Adrenal gland (tissue), 12 donors: Measurements from ENCODE around the gene TRIM68. TPM values are rescaled to one million over a fixed set of nuclear protein-coding genes. Genes with fewer than 3 reads are reported as not detected.

Experiments
- DNase-seq, 7 donors: peaks; one replicate each; pipeline ENCODE4 v3.0.0-alpha.2; 2019 to 2020
- H3K27ac ChIP-seq, 5 donors: fragments of 200-600 bp; sonication (generic) in 4 of 5; 1 replicate in 3 of 5; 2 replicates in 2 of 5; pipeline versions ENCODE4 v1.5.1 to v1.8.0; 2016 to 2020; ENCODE audit warnings: mild to moderate bottlenecking in 1 of 5
- H3K27me3 ChIP-seq: fragments of 200-600 bp; 2 replicates; pipeline ENCODE4 v1.8.0; 2021
- H3K36me3 ChIP-seq, 2 donors: fragments of 200-600 bp; replicated peaks in 1 of 2; 1 replicate in 1 of 2; 2 replicates in 1 of 2; pipeline versions ENCODE4 v1.5.1 to v1.8.0; 2018 to 2022
- H3K4me1 ChIP-seq, 2 donors: fragments of 200-600 bp; replicated peaks in 1 of 2; 1 replicate in 1 of 2; 2 replicates in 1 of 2; pipeline versions ENCODE4 v1.5.1 to v1.8.0; 2018 to 2021
- H3K4me3 ChIP-seq, 4 donors: fragments of 200-600 bp; sonication (generic) in 3 of 4; one replicate each; pipeline ENCODE4 v1.5.1; 2016 to 2018
- H3K9me3 ChIP-seq, 3 donors: fragments of 200-600 bp; sonication (generic) in 1 of 3; replicated peaks in 1 of 3; 1 replicate in 2 of 3; 2 replicates in 1 of 3; pipeline versions ENCODE4 v1.5.1 to v1.8.0; 2016 to 2021
- CTCF ChIP-seq, 6 experiments: fragments of 450-650 bp in 4 of 6; fragments of 200-600 bp in 2 of 6; sonication (generic) in 1 of 6; IDR thresholded peaks; 1 replicate in 5 of 6; 2 replicates in 1 of 6; pipeline versions ENCODE4 v1.5.1 to v1.8.0; 2016 to 2021; ENCODE audit warnings: antibody characterized with exemption in 6 of 6, mild to moderate bottlenecking in 2 of 6, moderate library complexity in 1 of 6
- POLR2A ChIP-seq, 2 donors: fragments of 450-650 bp; IDR thresholded peaks; one replicate each; pipeline ENCODE4 v1.6.1; 2017; ENCODE audit warnings: antibody characterized with exemption in 2 of 2, mild to moderate bottlenecking in 2 of 2, moderate library complexity in 1 of 2
- WGBS, 4 donors: extraction: QIAGEN DNeasy Blood & Tissue Kit in 2 of 4; methylation state at CpG; one replicate each; pipeline versions ENCODE4 v1.1.5 to v1.1.7; 2013 to 2017; 5-methylcytosine and 5-hydroxymethylcytosine counted together
- intact Hi-C, 2 donors: fragments of 100-400 bp; cut with DNase I; formaldehyde crosslinking; loops; one replicate each; pipeline versions ENCODE4 v1.14.1 to v1.15.0; 2022 to 2023
- polyA plus RNA-seq, 3 donors: library from polyadenylated mRNA; stranded (reverse); fragments of 200-250 nt in 2 of 3; fragments of 350-450 nt in 1 of 3; fragmentation: Illumina TruSeq in 1 of 3; extraction: RNeasy Lipid Tissue Mini Kit (QIAGEN cat#74804) in 1 of 3; gene quantifications; one replicate each; pipeline ENCODE4 v1.2.3, GENCODE V29; 2013 to 2014
- total RNA-seq, 9 donors: library from RNA; depleted of rRNA in 4 of 9; stranded (reverse); fragments of >200 nt in 4 of 9; fragments of 120-200 nt in 1 of 9; fragmentation: NEBNext Ultra II Directional in 1 of 9; extraction: Animal tissue kit (Norgen Biotek cat#: 25700) in 1 of 9; gene quantifications; one replicate each; pipeline versions ENCODE4 v1.1.0 to v1.2.4, GENCODE V29; 2013 to 2023
- donor health status: healthy with polysubstance abuse.
- donor health status: Bipolar disorder and iron deficiency.
- donor health status: DM: yes; HTN: yes; CAD: no.
- donor health status: DM: no; HTN: no; CAD: no.
- donor health status: DM: no; HTN: no; CAD: no.
- donor health status: DM: yes; HTN: yes; CAD: no.

The TRIM68 gene
- total and polyA plus RNA-seq, 12 donors: 2.8 to 23.3 (median 14.0) TPM

- Histone ChIP-seq H3K4me1 (no peaks in the 10 kb centered on the region), H3K4me3 (no peak overlapping the region), H3K36me3 (no peaks in the 10 kb centered on the region), H3K27ac (no peak overlapping the region), H3K27me3 (no peaks in the 10 kb centered on the region), H3K9me3 (no peaks in the 10 kb centered on the region)
- no peak for DNase-seq
- WGBS, 4 donors: 56 to 85% (median 71%) methylated on average over 2 of the region's 2 CpGs
- TF ChIP-seq CTCF (IDR thresholded peaks at IDR 0.05) (no peak), POLR2A (IDR thresholded peaks at IDR 0.05) (no peak)
- intact Hi-C loops: no loop called here
These were observed 37.9 kb upstream of the TRIM68 start for GRCh38 chr11:4645974-4646373.

GRCh38 chr11:4644233-4644632, 36.2 kb upstream of the TRIM68 start:
- intact Hi-C loops: no loop called here
- Histone ChIP-seq H3K4me3 (no peak overlapping the region), H3K27ac (no peak overlapping the region), H3K36me3 (no peaks in the 10 kb centered on the region), H3K9me3 (no peaks in the 10 kb centered on the region), H3K27me3 (no peaks in the 10 kb centered on the region), H3K4me1 (no peaks in the 10 kb centered on the region)
- no peak for DNase-seq
- WGBS, 4 donors: 64 to 87% (median 72%) methylated on average over 4 of the region's 4 CpGs
- no peak for TF ChIP-seq POLR2A (IDR thresholded peaks at IDR 0.05)
- TF ChIP-seq CTCF (IDR thresholded peaks at IDR 0.05): no peak

GRCh38 chr11:4643682-4644081, 35.7 kb upstream of the TRIM68 start, which contains the start of gene OR51E1:
Gene OR51E1 (plus strand): TSS chr11:4643982. CDS start chr11:4652527, 8,545 bp downstream.
- DNase-seq: no peak
- Histone ChIP-seq H3K4me3 (no peak within 1 kb of the TSS), H3K9me3 (no peaks in the 10 kb centered on the region), H3K4me1 (no peaks in the 10 kb centered on the region), H3K27me3 (no peaks in the 10 kb centered on the region), H3K27ac (no peak within 1 kb of the TSS), H3K36me3 (no peaks in the 10 kb centered on the region)
- TF ChIP-seq POLR2A (IDR thresholded peaks at IDR 0.05) (no peak), CTCF (IDR thresholded peaks at IDR 0.05) (no peak)
- 65 to 91% (median 71%) methylated on average over 2 to 3 of the region's 3 CpGs for WGBS, 4 donors
- intact Hi-C loops: no loop called here

GRCh38 chr11:4643076-4643475, 35.0 kb upstream of the TRIM68 start:
- H3K4me1 ChIP-seq: no peaks in the 10 kb centered on the region
- 17 to 23% (median 22%) methylated on average over 5 of the region's 5 CpGs for WGBS, 4 donors
- no peak overlapping the region for H3K4me3 ChIP-seq
- H3K27ac ChIP-seq: no peak overlapping the region
- intact Hi-C loops: no loop called here
- no peaks in the 10 kb centered on the region for H3K36me3 ChIP-seq
- no peaks in the 10 kb centered on the region for H3K9me3 ChIP-seq
- H3K27me3 ChIP-seq: no peaks in the 10 kb centered on the region
- peak in 3 of 7 donors; percentile 11 to 18 (median 15) for DNase-seq
- TF ChIP-seq CTCF (IDR thresholded peaks at IDR 0.05): no peak
- no peak for TF ChIP-seq POLR2A (IDR thresholded peaks at IDR 0.05)
